CD4-positive, CD25-positive, alpha-beta regulatory T cell (primary cell): ENCODE results near the gene RNF39. TPM values are rescaled to one million over a fixed set of nuclear protein-coding genes. Genes with fewer than 3 reads are reported as not detected.

Experiments used
- ATAC-seq, 2 donors: fragments of 150-1000 bp; cut with Tn5 transposase; one replicate each; pipeline ENCODE4 v1.10.0; 2021; ENCODE audit warnings: low read depth in 2 of 2, moderate number of reproducible peaks in 2 of 2, moderate library complexity in 1 of 2
- DNase-seq, 3 donors: peaks; one replicate each; pipeline versions ENCODE4 v3.0.0 to v3.0.0-alpha.2; 2012 to 2022; ENCODE audit warnings: mixed read lengths in 1 of 3
- H3K27ac ChIP-seq: one replicate; pipeline ENCODE4 v1.7.0; 2013; ENCODE audit warnings: mild to moderate bottlenecking, low read length; ENCODE audit not compliant: insufficient read depth, poor library complexity, severe bottlenecking
- H3K27me3 ChIP-seq: one replicate; pipeline ENCODE4 v1.7.0; 2013; ENCODE audit warnings: low read length; ENCODE audit not compliant: control insufficient read depth, insufficient read depth
- H3K36me3 ChIP-seq: one replicate; pipeline ENCODE4 v1.7.0; 2013; ENCODE audit warnings: mild to moderate bottlenecking, low read length, moderate library complexity; ENCODE audit not compliant: control insufficient read depth, insufficient read depth
- H3K4me1 ChIP-seq: 2 replicates; pipeline ENCODE4 v1.7.0; 2013; ENCODE audit warnings: mild to moderate bottlenecking, low read length; ENCODE audit not compliant: insufficient read depth, control insufficient read depth, poor library complexity, severe bottlenecking
- H3K4me3 ChIP-seq: one replicate; pipeline ENCODE4 v1.7.0; 2013; ENCODE audit warnings: low read depth, mild to moderate bottlenecking, low read length, moderate library complexity
- H3K9me3 ChIP-seq, 2 experiments: 1 replicate in 1 of 2; 2 replicates in 1 of 2; pipeline ENCODE4 v1.7.0; 2013; ENCODE audit warnings: low read length in 2 of 2, mild to moderate bottlenecking in 1 of 2, moderate library complexity in 1 of 2; ENCODE audit not compliant: control insufficient read depth in 2 of 2
- H3K27ac Mint-ChIP-seq, 3 donors: one replicate each; pipeline ENCODE4 v1.8.0; 2020 to 2022; ENCODE audit warnings: mild to moderate bottlenecking in 3 of 3, mixed read lengths in 3 of 3, moderate library complexity in 2 of 3
- H3K27me3 Mint-ChIP-seq: one replicate; pipeline ENCODE4 v1.8.0; 2022; ENCODE audit warnings: mild to moderate bottlenecking, mixed read lengths
- H3K36me3 Mint-ChIP-seq: one replicate; pipeline ENCODE4 v1.8.0; 2020; ENCODE audit warnings: mixed read lengths
- H3K4me1 Mint-ChIP-seq, 4 donors: one replicate each; pipeline ENCODE4 v1.8.0; 2020 to 2022; ENCODE audit warnings: mixed read lengths in 4 of 4, mild to moderate bottlenecking in 1 of 4
- H3K4me3 Mint-ChIP-seq, 4 donors: one replicate each; pipeline ENCODE4 v1.8.0; 2020 to 2022; ENCODE audit warnings: mild to moderate bottlenecking in 4 of 4, mixed read lengths in 4 of 4, moderate library complexity in 3 of 4
- H3K9me3 Mint-ChIP-seq, 7 donors: one replicate each; pipeline ENCODE4 v1.8.0; 2020 to 2022; ENCODE audit warnings: mixed read lengths in 7 of 7, mild to moderate bottlenecking in 3 of 7, moderate library complexity in 2 of 7
- polyA plus RNA-seq, 4 donors: library from polyadenylated mRNA; unstranded; fragments of 300-500 nt; fragmentation: Illumina TruSeq; gene quantifications; one replicate each; pipeline ENCODE4 v1.2.3, GENCODE V29; 2021
- total RNA-seq: library from RNA; stranded (reverse); gene quantifications from one replicate; pipeline ENCODE4 v1.2.3, GENCODE V29; 2022

RNF39 gene
- total and polyA plus RNA-seq, 5 donors from 2014 or later = 0.14 to 0.23 TPM; not detected in 3

DNA sequence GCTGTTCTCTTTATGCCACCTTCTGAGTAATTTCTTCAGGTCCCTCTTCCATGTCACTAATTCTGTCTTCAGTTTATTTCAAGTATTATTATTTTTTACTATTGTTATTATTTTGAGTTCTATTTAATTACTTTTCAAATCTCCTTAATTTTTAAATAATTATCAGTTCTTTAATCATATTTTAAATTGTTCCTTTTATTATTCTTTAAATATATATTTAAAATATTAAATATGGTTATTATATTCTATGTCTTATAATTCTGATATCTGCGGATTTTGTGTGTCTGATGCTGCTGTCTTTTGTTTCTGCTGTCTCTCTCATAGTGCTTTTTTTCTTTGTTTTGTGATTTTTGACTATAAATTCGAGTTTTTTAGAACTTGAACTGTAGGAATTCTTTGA is 12.3 kb downstream of the RNF39 start:
- DNase-seq = no peak
- Mint-ChIP-seq H3K27me3 (peaks cover 25% of the 10 kb centered on the region), H3K4me3 (peak overlapping the region; percentile 35 to 99 (median 66)), H3K4me1 (peaks cover 18 to 76% (median 53%) of the 10 kb centered on the region in 4 donors), H3K9me3 (no peaks in the 10 kb centered on the region), H3K36me3 (peaks cover 5% of the 10 kb centered on the region), H3K27ac (peak overlapping the region in 1 of 3 donors; percentile 98)
- no peaks in the 10 kb centered on the region for H3K27me3 ChIP-seq
- peak overlapping the region; percentile 63 for H3K4me3 ChIP-seq
- peaks cover 46% of the 10 kb centered on the region for H3K4me1 ChIP-seq
- no peak for ATAC-seq
- H3K27ac ChIP-seq = peak overlapping the region; percentile 99
- no peaks in the 10 kb centered on the region for H3K9me3 ChIP-seq
- peaks cover 20% of the 10 kb centered on the region for H3K36me3 ChIP-seq

DNA sequence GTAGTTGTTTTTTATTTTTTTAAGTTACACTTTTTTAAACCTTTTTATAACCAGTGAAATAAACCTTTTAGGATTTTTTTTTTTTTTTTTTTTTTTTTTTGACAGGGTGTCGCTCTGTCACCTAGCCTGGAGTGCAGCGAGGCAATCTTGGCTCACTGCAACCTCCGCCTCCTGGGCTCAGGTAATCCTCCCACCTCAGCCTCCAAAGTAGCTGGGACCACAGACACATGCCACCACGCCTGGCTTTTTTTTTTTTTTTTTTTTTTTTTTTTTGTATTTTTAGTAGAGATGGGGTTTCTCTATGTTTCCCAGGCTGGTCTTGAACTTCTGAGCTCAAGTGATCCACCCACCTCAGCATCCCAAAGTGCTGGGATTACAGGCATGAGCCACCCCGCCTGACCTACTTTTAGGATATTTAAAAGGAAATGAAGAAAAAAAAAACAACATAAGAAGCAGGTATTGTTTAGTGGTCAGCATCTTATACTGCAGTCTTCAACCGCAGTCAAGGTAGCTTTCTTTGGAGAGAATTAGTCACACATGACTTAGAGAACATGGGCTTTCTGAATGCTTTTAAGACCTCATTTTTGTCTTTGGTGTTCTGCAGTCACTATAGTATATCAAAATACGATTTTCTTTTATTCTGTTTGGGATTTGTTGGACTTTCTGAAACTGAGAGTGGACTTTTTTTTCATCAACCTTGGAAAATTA is 12.9 kb downstream of the RNF39 start:
- peak overlapping the region; percentile 92 to 100 (median 98) for H3K4me3 Mint-ChIP-seq
- no peaks in the 10 kb centered on the region for H3K27me3 ChIP-seq
- H3K36me3 ChIP-seq = peaks cover 24% of the 10 kb centered on the region
- peaks cover 19% of the 10 kb centered on the region for H3K27me3 Mint-ChIP-seq
- ATAC-seq = no peak
- no peaks in the 10 kb centered on the region for H3K9me3 Mint-ChIP-seq
- H3K4me1 Mint-ChIP-seq = peaks cover 11 to 69% (median 47%) of the 10 kb centered on the region in 4 donors
- no peaks in the 10 kb centered on the region for H3K9me3 ChIP-seq
- peak overlapping the region; percentile 99 for H3K4me3 ChIP-seq
- peaks cover 39% of the 10 kb centered on the region for H3K4me1 ChIP-seq
- H3K27ac Mint-ChIP-seq = peak overlapping the region; percentile 2 to 98 (median 51)
- peaks cover 4% of the 10 kb centered on the region for H3K36me3 Mint-ChIP-seq
- peak in 1 of 3 donors; percentile 42 for DNase-seq
- H3K27ac ChIP-seq = peak overlapping the region; percentile 99

DNA sequence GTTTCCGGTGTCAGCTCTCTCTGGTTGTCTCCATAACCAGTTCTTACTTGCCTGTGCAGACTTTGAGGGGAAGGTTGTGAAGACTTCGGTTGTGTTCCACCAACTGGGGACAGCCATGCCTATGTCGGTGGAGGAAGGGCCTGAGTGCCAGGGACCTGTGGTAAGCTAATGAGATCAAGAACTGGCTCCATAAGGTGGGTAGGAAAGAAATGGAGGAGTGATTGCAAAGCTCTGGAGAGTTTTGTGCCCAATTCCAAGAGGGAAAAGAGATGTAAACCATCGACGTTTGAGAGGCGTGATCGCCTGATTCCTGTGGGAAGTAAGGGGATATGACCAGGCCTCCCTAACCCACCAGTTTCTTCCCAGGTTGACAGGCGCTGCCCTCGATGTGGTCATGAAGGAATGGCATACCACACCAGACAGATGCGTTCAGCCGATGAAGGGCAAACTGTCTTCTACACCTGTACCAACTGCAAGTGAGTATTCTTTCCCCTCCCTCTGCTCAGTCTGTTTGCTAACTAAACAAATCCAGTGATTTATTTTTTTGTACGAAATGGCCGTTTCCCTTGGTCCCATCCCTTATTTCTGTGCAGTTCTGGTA is 13.6 kb downstream of the RNF39 start:
- Histone ChIP-seq H3K4me1 (peaks cover 34% of the 10 kb centered on the region), H3K36me3 (peaks cover 29% of the 10 kb centered on the region), H3K9me3 (no peaks in the 10 kb centered on the region), H3K27me3 (no peaks in the 10 kb centered on the region), H3K4me3 (peak overlapping the region; percentile 99), H3K27ac (peak overlapping the region; percentile 99)
- Mint-ChIP-seq H3K4me3 (peak overlapping the region; percentile 92 to 100 (median 98)), H3K4me1 (peaks cover 14 to 65% (median 43%) of the 10 kb centered on the region in 4 donors), H3K36me3 (peaks cover 11% of the 10 kb centered on the region), H3K27me3 (peaks cover 12% of the 10 kb centered on the region), H3K27ac (peak overlapping the region; percentile 98 to 99 (median 99)), H3K9me3 (no peaks in the 10 kb centered on the region)
- ATAC-seq (peak in 1 of 2 donors; percentile 41), DNase-seq (peak in 1 of 3 donors; percentile 82)

DNA sequence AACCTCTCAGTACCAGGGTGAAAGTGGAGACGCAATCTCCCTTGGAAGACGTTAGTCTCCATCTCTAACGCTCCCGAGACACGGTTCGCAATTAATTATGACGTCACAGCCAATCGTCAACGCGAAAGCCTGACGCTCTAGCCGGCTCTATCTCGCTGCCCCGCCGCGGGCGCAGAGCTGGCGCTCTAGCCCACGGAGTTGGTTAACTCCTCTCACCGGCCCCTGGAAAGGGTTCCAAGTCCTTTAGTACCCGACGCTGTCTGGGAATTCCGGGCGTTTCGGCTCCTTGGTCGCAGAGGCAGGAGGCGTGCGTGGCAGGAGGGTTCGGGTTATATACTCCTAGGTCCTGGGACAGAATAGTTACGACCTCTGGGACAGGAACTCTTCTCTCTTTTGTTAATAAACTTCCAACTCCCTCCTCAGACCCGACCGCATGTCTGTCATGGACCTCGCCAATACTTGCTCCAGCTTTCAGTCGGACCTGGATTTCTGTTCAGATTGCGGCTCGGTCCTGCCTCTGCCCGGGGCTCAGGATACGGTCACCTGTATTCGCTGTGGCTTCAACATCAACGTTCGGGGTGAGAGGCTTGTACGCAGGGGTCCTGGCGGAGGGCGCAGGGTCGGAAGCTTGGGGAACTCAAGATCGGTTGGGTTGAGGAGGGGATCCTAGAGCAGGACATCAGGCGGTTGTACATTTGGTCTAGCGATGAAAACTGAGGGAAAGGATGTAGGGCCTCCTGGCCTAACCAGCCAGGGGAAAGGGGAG is 14.3 kb downstream of the RNF39 start, which contains the start of gene POLR1H:
TSS of gene POLR1H (plus strand) at position 174 of the 766 bp plus-strand sequence. CDS start at position 434, 260 bp downstream.
- H3K4me1 Mint-ChIP-seq = peaks cover 10 to 59% (median 40%) of the 10 kb centered on the region in 4 donors
- peak; percentile 90 to 93 for ATAC-seq

DNA sequence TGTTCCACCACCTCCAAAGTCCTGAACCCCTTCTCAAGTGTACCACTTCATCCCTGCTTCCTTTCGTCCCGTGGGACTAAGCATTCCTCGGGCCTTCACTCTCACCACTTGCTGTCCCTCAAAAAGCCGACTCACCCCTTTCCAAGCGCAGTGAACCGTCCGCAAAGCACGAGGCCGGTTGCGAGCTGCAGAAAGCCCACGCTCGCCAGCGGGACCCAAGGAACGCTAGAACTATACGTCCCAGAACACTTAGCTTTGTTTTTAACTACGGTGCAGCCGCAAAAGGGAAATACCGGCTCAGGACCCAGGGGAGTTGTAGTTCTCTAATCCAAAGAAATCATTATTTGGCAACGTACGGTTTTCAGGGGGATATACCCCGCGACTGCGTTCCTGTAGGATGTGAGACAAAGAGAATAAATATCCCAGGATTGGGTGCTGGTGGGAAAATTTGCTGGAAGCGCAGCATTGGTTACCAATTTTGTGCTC is 14.9 kb downstream of the RNF39 start:
- Histone ChIP-seq H3K9me3 (no peaks in the 10 kb centered on the region), H3K27me3 (no peaks in the 10 kb centered on the region), H3K4me3 (peak overlapping the region; percentile 99), H3K27ac (peak overlapping the region; percentile 99), H3K36me3 (peaks cover 34% of the 10 kb centered on the region), H3K4me1 (peaks cover 26% of the 10 kb centered on the region)
- Mint-ChIP-seq H3K27me3 (peaks cover 10% of the 10 kb centered on the region), H3K4me1 (peaks cover 5 to 53% (median 36%) of the 10 kb centered on the region in 4 donors), H3K9me3 (no peaks in the 10 kb centered on the region), H3K27ac (peak overlapping the region; percentile 98 to 99 (median 99)), H3K36me3 (peaks cover 23% of the 10 kb centered on the region), H3K4me3 (peak overlapping the region; percentile 92 to 100 (median 98))
- DNase-seq (peak in 1 of 3 donors; percentile 50), ATAC-seq (peak; percentile 1 to 12)

More for the DNA sequence above, 14.3 kb downstream of the RNF39 start, which contains the start of gene POLR1H:
- peaks cover 17% of the 10 kb centered on the region for H3K36me3 Mint-ChIP-seq
- peak within 1 kb of the TSS; percentile 98 to 99 (median 99) for H3K27ac Mint-ChIP-seq
- Histone ChIP-seq H3K36me3 (peaks cover 30% of the 10 kb centered on the region), H3K4me1 (peaks cover 33% of the 10 kb centered on the region), H3K9me3 (no peaks in the 10 kb centered on the region), H3K27ac (peak within 1 kb of the TSS; percentile 99), H3K4me3 (peak within 1 kb of the TSS; percentile 99), H3K27me3 (no peaks in the 10 kb centered on the region)
- no peaks in the 10 kb centered on the region for H3K9me3 Mint-ChIP-seq
- peaks cover 10% of the 10 kb centered on the region for H3K27me3 Mint-ChIP-seq
- H3K4me3 Mint-ChIP-seq = peak within 1 kb of the TSS; percentile 92 to 100 (median 98)
- peak; percentile 83 to 94 (median 88) for DNase-seq

DNA sequence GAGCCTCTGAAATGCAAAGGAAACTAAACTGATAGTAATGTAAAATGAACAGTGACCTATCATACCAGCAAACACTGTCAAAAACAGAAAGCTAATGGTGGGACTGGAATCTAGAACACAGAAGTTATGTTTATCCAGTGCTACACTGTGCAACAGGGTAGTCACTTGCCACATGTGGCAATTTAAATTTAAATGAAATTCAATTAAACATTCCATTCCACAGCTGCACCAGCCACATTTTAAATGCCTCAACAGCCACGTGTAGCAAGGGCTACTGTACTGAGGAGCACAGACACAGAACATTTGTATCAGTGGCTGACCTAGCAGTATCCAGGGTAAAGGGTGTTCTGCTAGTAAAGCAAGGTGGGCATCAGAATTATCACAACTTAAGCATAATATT is 20.1 kb downstream of the RNF39 start:
- Histone ChIP-seq H3K27ac (no peak overlapping the region), H3K27me3 (no peaks in the 10 kb centered on the region), H3K4me3 (no peak overlapping the region), H3K36me3 (peaks cover 16% of the 10 kb centered on the region), H3K9me3 (no peaks in the 10 kb centered on the region), H3K4me1 (peaks cover 7% of the 10 kb centered on the region)
- DNase-seq (no peak), ATAC-seq (no peak)
- Mint-ChIP-seq H3K27me3 (no peaks in the 10 kb centered on the region), H3K4me1 (peaks cover 5 to 31% (median 19%) of the 10 kb centered on the region in 4 donors), H3K27ac (no peak overlapping the region), H3K9me3 (no peaks in the 10 kb centered on the region), H3K36me3 (peaks cover 36% of the 10 kb centered on the region), H3K4me3 (no peak overlapping the region)

DNA sequence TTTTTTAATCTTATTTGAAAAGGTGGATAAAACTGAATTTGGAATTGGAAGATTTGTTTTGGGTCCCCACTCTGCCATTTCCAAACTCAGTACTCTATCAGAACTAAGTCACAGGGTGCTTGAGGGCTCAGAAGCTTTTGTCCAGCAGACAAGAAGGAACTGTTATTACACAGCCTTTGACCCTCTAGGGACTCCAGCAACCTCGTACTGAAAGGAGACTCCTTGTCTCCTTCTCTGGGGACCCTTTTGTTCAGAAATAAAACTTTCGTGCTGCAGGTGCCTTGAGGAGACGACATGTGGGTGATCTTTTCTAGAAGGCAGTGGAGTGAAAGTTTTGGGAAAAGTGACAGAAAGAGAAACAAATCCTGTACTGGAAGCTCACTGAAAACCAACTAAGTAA is 21.9 kb downstream of the RNF39 start:
- Mint-ChIP-seq H3K27me3 (no peaks in the 10 kb centered on the region), H3K36me3 (peaks cover 40% of the 10 kb centered on the region), H3K4me1 (peaks cover 4 to 23% (median 7%) of the 10 kb centered on the region in 4 donors), H3K27ac (no peak overlapping the region), H3K4me3 (no peak overlapping the region), H3K9me3 (peaks cover 0 to under 1% (median 0%) of the 10 kb centered on the region in 7 donors)
- Histone ChIP-seq H3K9me3 (no peaks in the 10 kb centered on the region), H3K36me3 (peaks cover 16% of the 10 kb centered on the region), H3K4me3 (no peak overlapping the region), H3K4me1 (no peaks in the 10 kb centered on the region), H3K27ac (no peak overlapping the region), H3K27me3 (no peaks in the 10 kb centered on the region)
- no peak for DNase-seq
- ATAC-seq = no peak
